Left hindlimb (tissue), 1 donor: ENCODE data around the gene STS.

Source experiments
- DNase-seq: peaks from one replicate; pipeline ENCODE4 v3.0.0-alpha.2; 2018

Gene STS

GRCh38 chrX:7184816-7185215 is 37.3 kb downstream of the STS start:
- no peak for DNase-seq

GRCh38 chrX:7188672-7189071 is 41.2 kb downstream of the STS start:
- DNase-seq: no peak

- DNase-seq: no peak
Measured at GRCh38 chrX:7190157-7190556, 42.6 kb downstream of the STS start.

- DNase-seq: no peak
Measured at GRCh38 chrX:7191681-7192110, 44.2 kb downstream of the STS start.

GRCh38 chrX:7192871-7193270 is 45.4 kb downstream of the STS start:
- DNase-seq: no peak

- DNase-seq: no peak
Measured at GRCh38 chrX:7194606-7195005, 47.1 kb downstream of the STS start.
